Astrocyte of the spinal cord (primary cell): ENCODE measurements around the gene RPL3.

ENCODE experiments used
- DNase-seq: peaks from one replicate; pipeline ENCODE4 v3.0.0; 2011; ENCODE audit warnings: low read depth, low spot score
- H3K4me3 ChIP-seq: 2 replicates; pipeline ENCODE4 v1.5.1; 2011; ENCODE audit warnings: low read depth, mild to moderate bottlenecking, low read length, moderate library complexity
- in situ Hi-C: cut with HindIII; loops from 2 replicates; pipeline ENCODE4 v1.10.0; 2017; ENCODE audit warnings: low sequenced_read_pairs
- TF ChIP-seq, protein P1 (sequence below): IDR thresholded peaks from 2 replicates; pipeline ENCODE4 v1.5.1; 2012; ENCODE audit warnings: low read depth, mild to moderate bottlenecking, low read length, inconsistent platforms

RPL3 gene

DNA sequence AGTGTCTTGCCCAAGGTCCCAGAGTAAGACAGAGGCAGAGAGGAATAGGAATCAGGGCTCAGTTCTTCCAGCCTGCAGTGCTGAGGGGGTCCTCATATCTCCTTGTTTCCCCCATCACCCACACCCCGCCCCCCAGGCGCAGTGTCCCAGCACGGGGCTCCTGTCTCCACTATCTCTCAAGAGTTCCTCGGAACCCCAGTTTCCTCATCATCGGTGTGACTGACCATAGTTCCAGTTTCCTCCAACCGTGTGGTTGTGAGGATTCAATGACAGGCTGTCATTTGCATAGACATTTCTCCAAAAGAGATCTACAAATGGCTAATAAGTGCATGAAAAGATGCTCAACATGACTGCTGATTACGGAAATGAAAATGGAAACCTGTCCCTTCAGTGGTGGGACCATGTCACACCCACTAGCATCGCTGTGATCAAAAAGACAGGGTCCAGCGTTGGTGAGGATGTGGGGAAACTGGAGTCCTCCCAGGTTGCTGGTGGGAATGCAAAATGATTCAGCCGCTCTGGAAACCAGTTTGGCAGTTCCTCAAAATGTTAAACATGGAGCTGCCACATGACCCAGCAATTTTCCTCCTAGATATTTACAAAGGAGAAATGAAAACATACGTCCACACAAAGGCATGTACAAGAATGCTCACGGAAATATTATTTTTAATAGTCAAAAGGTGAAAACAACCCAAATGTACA, 42.8 kb downstream of the RPL3 start:
- H3K4me3 ChIP-seq, result no peak overlapping the region
- in situ Hi-C loops, result no loop called here
- DNase-seq, result no peak
- TF ChIP-seq, protein P1, sequence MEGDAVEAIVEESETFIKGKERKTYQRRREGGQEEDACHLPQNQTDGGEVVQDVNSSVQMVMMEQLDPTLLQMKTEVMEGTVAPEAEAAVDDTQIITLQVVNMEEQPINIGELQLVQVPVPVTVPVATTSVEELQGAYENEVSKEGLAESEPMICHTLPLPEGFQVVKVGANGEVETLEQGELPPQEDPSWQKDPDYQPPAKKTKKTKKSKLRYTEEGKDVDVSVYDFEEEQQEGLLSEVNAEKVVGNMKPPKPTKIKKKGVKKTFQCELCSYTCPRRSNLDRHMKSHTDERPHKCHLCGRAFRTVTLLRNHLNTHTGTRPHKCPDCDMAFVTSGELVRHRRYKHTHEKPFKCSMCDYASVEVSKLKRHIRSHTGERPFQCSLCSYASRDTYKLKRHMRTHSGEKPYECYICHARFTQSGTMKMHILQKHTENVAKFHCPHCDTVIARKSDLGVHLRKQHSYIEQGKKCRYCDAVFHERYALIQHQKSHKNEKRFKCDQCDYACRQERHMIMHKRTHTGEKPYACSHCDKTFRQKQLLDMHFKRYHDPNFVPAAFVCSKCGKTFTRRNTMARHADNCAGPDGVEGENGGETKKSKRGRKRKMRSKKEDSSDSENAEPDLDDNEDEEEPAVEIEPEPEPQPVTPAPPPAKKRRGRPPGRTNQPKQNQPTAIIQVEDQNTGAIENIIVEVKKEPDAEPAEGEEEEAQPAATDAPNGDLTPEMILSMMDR, result no peak

DNA sequence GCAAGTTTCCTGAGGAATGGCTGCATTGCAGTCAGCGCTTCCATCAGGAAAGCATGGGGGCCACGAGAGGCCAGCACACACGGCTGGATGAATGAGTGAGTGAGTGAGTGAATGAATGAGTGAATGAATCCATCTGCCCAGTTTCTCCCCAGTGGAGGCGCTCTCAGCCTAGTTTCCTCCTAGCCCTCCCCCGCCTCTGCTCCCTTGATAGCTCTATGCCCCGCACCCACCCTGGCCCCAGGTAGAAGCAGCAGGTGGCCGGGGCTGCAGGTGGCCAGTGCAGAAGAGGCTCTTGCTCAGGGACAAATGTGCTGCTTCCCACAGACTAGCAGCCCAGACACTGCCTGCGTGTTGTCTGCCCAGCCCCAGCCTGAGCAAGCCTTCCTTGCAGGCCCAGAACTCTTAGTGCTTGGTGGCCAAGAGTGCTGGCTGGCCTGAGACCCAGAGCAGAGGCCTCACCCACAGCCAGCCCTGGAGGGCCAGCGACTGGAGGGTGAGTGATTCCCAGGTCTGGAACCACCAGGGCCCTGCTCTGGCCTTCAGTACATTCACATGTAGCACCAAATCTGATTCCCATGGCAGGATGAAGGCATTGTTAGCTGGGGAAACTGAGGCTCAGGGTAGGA, 43.5 kb downstream of the RPL3 start:
- H3K4me3 ChIP-seq, result no peak overlapping the region
- TF ChIP-seq, protein P1, result no peak
- in situ Hi-C loops, result no loop called here
- DNase-seq, result no peak

DNA sequence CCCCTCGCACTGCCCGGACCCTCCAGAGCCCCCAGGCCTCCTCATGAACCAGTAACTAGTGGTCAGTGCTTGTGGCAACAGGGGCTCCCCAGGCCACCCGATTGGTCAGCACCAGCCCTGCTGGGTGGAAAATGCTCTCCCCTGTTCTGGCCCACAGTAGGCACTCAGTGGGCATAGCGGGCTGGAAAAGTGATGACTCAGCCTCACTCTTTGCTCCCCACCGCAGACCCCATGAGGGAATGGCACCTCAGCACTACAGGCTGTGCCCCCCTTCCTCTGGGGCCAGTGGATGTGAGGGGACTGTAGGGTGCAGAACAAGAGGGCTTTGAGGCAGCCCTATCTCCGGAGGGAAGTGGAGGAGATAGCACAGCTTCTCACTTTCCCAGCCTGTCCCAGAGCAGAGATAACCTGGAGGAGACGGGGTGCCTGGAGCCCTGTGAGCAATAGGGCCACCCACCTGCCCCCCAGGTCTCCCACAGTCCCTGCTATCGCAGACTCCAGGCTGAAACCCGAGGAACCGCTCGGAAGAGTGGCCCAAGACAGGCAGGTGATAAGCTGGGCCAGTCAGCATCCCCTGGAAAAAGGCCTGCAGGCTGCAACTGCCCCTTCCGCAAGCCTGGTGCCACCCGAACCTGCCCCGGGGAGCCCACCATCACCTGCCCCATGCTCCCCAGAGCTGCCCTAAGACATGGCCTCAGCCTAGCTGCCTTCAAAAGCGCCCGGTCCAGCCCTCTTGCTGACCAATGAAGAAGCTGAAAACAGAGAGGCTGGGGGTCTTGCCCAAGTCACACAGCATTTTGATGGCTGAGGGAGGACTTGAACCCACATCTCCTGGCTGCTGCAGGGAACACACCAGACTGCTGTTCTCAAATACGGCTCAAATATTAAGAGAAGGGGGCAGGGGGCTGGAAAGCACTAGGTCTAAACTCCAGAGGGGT, 45.2 kb downstream of the RPL3 start:
- DNase-seq, result no peak
- in situ Hi-C loops, result no loop called here
- TF ChIP-seq, protein P1, result no peak

DNA sequence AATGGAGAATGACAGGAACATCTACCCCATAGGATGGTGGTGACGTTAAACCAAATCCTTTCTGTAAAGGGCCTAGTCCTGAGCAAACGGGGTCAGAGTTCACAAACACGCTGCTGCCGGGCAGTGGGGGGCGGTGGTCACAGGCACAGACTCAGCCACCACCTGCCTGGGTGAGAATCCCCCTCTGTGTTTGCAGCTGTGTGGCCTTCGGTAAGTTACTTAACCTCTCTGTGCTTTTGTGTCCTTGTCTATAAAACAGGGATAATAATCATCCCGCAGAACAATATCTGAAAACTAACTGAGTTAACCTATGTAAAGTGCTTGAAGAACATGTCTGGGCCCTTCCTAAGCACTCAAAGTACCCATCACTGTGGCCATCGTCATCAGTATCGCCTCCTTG, 48.6 kb downstream of the RPL3 start:
- DNase-seq, result no peak
- TF ChIP-seq, protein P1, result no peak
- H3K4me3 ChIP-seq, result no peak overlapping the region
- in situ Hi-C loops, result no loop called here

More for the DNA sequence above, 45.2 kb downstream of the RPL3 start:
- no peak overlapping the region for H3K4me3 ChIP-seq

DNA sequence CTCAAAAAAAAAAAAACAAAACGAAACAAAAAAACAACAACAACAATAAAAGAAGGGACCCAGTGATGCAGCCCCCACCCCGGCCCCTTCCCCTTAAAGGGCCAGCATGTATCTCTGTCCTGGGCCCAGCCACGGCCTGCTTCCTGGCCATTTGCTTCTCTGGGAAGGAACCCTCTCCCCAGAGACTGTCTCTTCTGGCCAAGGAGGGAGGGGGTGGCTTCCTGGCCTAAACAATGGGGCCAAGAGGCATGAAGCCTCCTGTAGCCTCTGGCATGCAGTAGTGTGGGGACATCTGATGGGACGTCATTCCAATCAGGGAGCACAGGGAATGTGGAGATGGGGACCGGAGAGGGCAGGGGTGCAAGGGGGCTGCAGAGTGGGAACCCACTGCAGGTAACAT, 49.1 kb downstream of the RPL3 start:
- in situ Hi-C loops, result no loop called here
- no peak for DNase-seq
- TF ChIP-seq, protein P1, result no peak
- no peak overlapping the region for H3K4me3 ChIP-seq

DNA sequence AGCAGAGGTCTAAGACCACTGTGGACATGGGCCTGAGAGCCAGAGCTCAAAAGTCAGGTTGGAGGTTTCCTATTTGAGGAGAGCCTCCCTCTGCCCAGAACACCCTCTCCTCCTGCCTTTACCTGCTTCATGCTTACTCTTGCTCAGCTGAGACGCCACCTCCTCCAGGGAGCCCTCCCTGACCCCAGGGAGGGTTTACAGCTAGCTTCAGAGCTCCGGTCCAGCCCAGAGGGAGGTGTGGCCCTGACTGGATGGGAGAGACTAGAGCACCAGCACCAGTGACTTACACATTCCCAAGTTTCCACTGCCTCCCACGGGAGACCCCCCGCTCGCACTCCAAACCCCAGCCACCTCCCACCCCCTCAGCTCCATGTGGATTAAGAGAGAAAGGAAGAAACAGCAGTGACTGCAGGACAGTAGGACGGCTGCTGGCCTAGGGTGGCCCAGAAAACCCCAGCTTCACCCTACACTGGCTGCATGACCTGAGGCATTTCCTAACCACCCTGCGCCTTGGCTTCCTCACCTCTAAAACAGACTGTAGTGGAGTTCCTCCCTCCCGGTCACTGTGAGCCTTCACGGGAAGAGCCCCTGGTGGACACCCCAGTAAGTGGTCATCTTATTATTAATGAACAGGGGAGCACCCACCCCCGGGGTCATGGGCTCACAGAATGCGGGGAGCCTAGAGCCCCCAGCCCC, 50.2 kb downstream of the RPL3 start:
- in situ Hi-C loops, result no loop called here
- TF ChIP-seq, protein P1, result no peak
- no peak overlapping the region for H3K4me3 ChIP-seq
- no peak for DNase-seq
